Panc1 (cell line): ENCODE results near the gene MAGI1. TPM values are rescaled to one million over a fixed set of nuclear protein-coding genes. Genes with fewer than 3 reads are reported as not detected.

Source experiments
- ATAC-seq: fragments of 200-7000 bp; cut with Tn5 transposase; 2 replicates; pipeline ENCODE4 v1.9.1; 2020; ENCODE audit warnings: mild to moderate bottlenecking, moderate library complexity
- BruUV-seq: library from RNA; stranded (reverse); fragments of 400-500 nt; replicated peaks from 2 replicates; lab custom pipeline; 2021; lab: Mats Ljungman, UMichigan
- CTCF ChIA-PET: fragments of 300-600 bp; sonication (Branson Sonifier 250); formaldehyde crosslinking; loops from one replicate; lab custom pipeline; 2022; ENCODE audit warnings: antibody characterized with exemption; lab: Charles Lee
- POLR2A ChIA-PET: fragments of 300-600 bp; sonication (Branson Sonifier 250); formaldehyde crosslinking; loops from one replicate; lab custom pipeline; 2022; ENCODE audit warnings: antibody characterized with exemption; lab: Charles Lee
- DNase-seq: peaks from one replicate; pipeline ENCODE4 v3.0.0-alpha.2; 2010; ENCODE audit warnings: low read depth, low spot score
- H3K27ac ChIP-seq: 2 replicates; pipeline ENCODE4 v1.5.1; 2011; ENCODE audit warnings: mild to moderate bottlenecking, low read length, inconsistent platforms
- H3K27me3 ChIP-seq: fragments of 200-500 bp; sonication (Bioruptor generic); 2 replicates; pipeline ENCODE4 v1.6.0; 2014; ENCODE audit warnings: low read length, inconsistent platforms; ENCODE audit not compliant: control insufficient read depth, insufficient read depth
- H3K36me3 ChIP-seq: fragments of 200-500 bp; sonication (Bioruptor generic); 2 replicates; pipeline ENCODE4 v1.5.1; 2014; ENCODE audit warnings: inconsistent platforms, mild to moderate bottlenecking, low read length, moderate library complexity; ENCODE audit not compliant: control insufficient read depth, insufficient read depth
- H3K4me1 ChIP-seq: 2 replicates; pipeline ENCODE4 v1.5.1; 2011; ENCODE audit warnings: inconsistent platforms, mild to moderate bottlenecking, low read length, moderate library complexity; ENCODE audit not compliant: control insufficient read depth, insufficient read depth
- H3K4me3 ChIP-seq, 2 experiments: 2 replicates each; pipeline ENCODE4 v1.5.1; 2011 to 2012; ENCODE audit warnings: low read depth in 2 of 2, low read length in 2 of 2, mild to moderate bottlenecking in 2 of 2, inconsistent platforms in 1 of 2, moderate library complexity in 1 of 2
- H3K9me3 ChIP-seq: fragments of 200-500 bp; sonication (Bioruptor generic); 2 replicates; pipeline ENCODE4 v1.5.1; 2014; ENCODE audit warnings: low read depth, mild to moderate bottlenecking, inconsistent platforms, low read length, moderate library complexity; ENCODE audit not compliant: control insufficient read depth, insufficient read depth
- CTCF ChIP-seq: fragments of 450-650 bp; IDR thresholded peaks from 2 replicates; pipeline ENCODE4 v1.5.1; 2017; ENCODE audit warnings: mild to moderate bottlenecking
- POLR2AphosphoS5 ChIP-seq: IDR thresholded peaks from 2 replicates; pipeline ENCODE4 v1.6.1; 2012; ENCODE audit warnings: mild to moderate bottlenecking, low read depth, low read length, moderate library complexity
- REST ChIP-seq, 2 experiments: IDR thresholded peaks; 2 replicates each; pipeline ENCODE4 v1.6.1; 2011 to 2012; ENCODE audit warnings: low read depth in 2 of 2, control low read depth in 1 of 2, low read length in 1 of 2, mild to moderate bottlenecking in 1 of 2, moderate library complexity in 1 of 2; ENCODE audit not compliant: insufficient read depth in 1 of 2
- SIN3A ChIP-seq: IDR thresholded peaks from 2 replicates; pipeline ENCODE4 v1.6.1; 2012; ENCODE audit warnings: low read depth, mild to moderate bottlenecking, low read length, moderate library complexity, borderline replicate concordance; ENCODE audit not compliant: insufficient read depth
- TCF7L2 ChIP-seq: IDR thresholded peaks from 2 replicates; pipeline ENCODE4 v1.6.1; 2011; ENCODE audit warnings: mild to moderate bottlenecking, low read depth, low read length, inconsistent platforms
- in situ Hi-C: cut with HindIII; loops from 2 replicates; pipeline ENCODE4 v1.10.0; 2016; ENCODE audit warnings: low sequenced_read_pairs, low pct_unique_long_range_greater_than_20kb
- intact Hi-C: fragments of 100-400 bp; cut with micrococcal nuclease; formaldehyde crosslinking; loops from one replicate; pipeline ENCODE4 v1.10.0; 2022; ENCODE audit not compliant: unreplicated experiment
- total RNA-seq: library from RNA; stranded (reverse); gene quantifications from one replicate; pipeline ENCODE4 v1.2.1, GENCODE V29; 2021; ENCODE audit not compliant: unreplicated experiment

Gene MAGI1
- total RNA-seq, 1 experiment from 2014 or later = 9.5 TPM

- CTCF ChIA-PET = interaction anchor here (0.6 to 1.5 kb wide), 2 partner anchors 293 to 498 kb away, joined by 4 read pairs; no protein-coding TSS in a partner anchor
- H3K27me3 ChIP-seq = no peaks in the 10 kb centered on the region
- no peak overlapping the region for H3K4me3 ChIP-seq
- POLR2A ChIA-PET = no interaction called here
- in situ Hi-C loops (no loop called here), intact Hi-C loops (loop anchor here (5.0 to 10.0 kb wide), 2 partner anchors 287 to 1200 kb away; no protein-coding TSS in a partner anchor)
- no TSS peak for BruUV-seq
- no peak for TF ChIP-seq POLR2AphosphoS5
- TF ChIP-seq TCF7L2 = no peak
- peak; percentile 80 for TF ChIP-seq CTCF
- no peaks in the 10 kb centered on the region for H3K9me3 ChIP-seq
- DNase-seq = peak; percentile 62
- no peaks in the 10 kb centered on the region for H3K36me3 ChIP-seq
- H3K4me1 ChIP-seq = no peaks in the 10 kb centered on the region
- peak; percentile 84 for ATAC-seq
- H3K27ac ChIP-seq = no peak overlapping the region
Observed at GRCh38 chr3:65732051-65732935, 306.4 kb downstream of the MAGI1 start.

GRCh38 chr3:65730449-65730848 is 308.3 kb downstream of the MAGI1 start:
- H3K27ac ChIP-seq = no peak overlapping the region
- ChIA-PET CTCF (no interaction called here), POLR2A (no interaction called here)
- H3K27me3 ChIP-seq = no peaks in the 10 kb centered on the region
- H3K36me3 ChIP-seq = no peaks in the 10 kb centered on the region
- no peaks in the 10 kb centered on the region for H3K9me3 ChIP-seq
- TF ChIP-seq REST (IDR thresholded peaks at IDR 0.05; ENCODE audit: insufficient read depth in 1 of 2, low read depth in 2 of 2, low read length in 1 of 2) (no peak), POLR2AphosphoS5 (no peak)
- H3K4me1 ChIP-seq = no peaks in the 10 kb centered on the region
- BruUV-seq = no TSS peak
- no peak overlapping the region for H3K4me3 ChIP-seq
- DNase-seq (no peak), ATAC-seq (no peak)
- intact Hi-C loops = loop anchor here (5.0 to 10.0 kb wide), 2 partner anchors 286 to 1198 kb away; no protein-coding TSS in a partner anchor
- in situ Hi-C loops = no loop called here

- CTCF ChIA-PET = no interaction called here
Observed at GRCh38 chr3:65729973-65730372, 308.7 kb downstream of the MAGI1 start.

More at GRCh38 chr3:65729973-65730372, 308.7 kb downstream of the MAGI1 start:
- no peak for ATAC-seq
- H3K27ac ChIP-seq = no peak overlapping the region
- H3K27me3 ChIP-seq = no peaks in the 10 kb centered on the region
- no peaks in the 10 kb centered on the region for H3K4me1 ChIP-seq
- no peak overlapping the region for H3K4me3 ChIP-seq
- intact Hi-C loops (loop anchor here (5.0 to 10.0 kb wide), 2 partner anchors 285 to 1198 kb away; no protein-coding TSS in a partner anchor), in situ Hi-C loops (no loop called here)
- no peaks in the 10 kb centered on the region for H3K9me3 ChIP-seq
- no peaks in the 10 kb centered on the region for H3K36me3 ChIP-seq
- POLR2A ChIA-PET = no interaction called here
- no peak for DNase-seq
- no peak for TF ChIP-seq REST (IDR thresholded peaks at IDR 0.05; ENCODE audit: insufficient read depth in 1 of 2, low read depth in 2 of 2, low read length in 1 of 2)
- no peak for TF ChIP-seq SIN3A
- no peak for TF ChIP-seq TCF7L2
- no peak for TF ChIP-seq CTCF
- TF ChIP-seq POLR2AphosphoS5 = no peak
- BruUV-seq = no TSS peak
